CD4-positive, alpha-beta T cell treated with Interferon gamma for 1 hour (primary cell): Measurements from ENCODE around the gene PDE4B.
A peak's percentile ranks its signal among the peaks of the same experiment; 100 is the strongest.

ENCODE experiments used
- DNase-seq: peaks from one replicate; pipeline ENCODE4 v3.0.0-alpha.2; 2020

The PDE4B gene

DNA sequence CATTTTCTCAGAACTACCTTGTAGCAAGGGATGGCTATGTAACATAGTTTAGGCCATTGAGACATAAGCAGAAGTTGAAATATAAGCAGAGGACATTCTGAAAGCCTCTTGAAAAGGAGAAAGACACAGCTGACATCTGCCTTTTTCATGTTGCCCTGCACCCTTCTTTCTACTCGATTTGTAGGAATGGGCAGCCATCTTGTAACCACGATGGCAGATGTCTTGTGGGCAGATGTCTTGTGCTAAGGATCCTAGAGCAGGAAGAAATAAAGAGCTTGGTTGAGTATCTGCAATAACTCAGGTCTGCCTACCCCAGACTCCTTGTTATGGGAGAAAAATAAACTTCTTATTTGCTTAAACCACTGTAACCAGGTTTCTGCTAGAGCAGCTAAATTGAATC lies 351.0 kb downstream of the PDE4B start:
- no peak for DNase-seq

DNA sequence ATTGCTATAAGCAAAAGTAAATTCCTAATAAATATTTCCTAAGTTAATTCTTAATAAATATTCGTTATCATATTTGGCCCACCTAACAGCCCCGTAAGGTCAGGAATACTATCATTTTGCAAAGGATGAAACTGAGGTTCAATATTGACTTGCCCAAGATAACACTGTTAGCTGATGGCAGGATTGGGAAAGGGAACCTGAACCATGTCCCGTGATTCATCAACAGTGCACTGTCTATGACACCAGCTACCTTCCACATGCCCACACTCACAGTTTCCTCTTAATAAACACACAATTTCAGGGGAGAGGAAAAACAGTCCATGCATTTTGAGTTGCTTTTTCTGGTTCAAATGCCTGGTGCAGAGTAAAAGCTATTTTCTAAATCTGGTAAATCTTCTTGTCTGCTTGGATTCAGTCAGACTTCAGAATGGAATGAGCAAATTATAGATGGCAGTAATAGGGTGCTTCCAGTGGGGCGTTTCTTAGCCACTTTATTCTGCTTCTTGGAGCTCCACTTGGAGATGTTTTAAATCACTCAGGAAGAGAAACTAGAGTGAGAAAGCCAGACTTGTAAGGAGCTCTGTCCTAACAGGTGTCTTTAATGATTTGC lies 354.6 kb downstream of the PDE4B start:
- no peak for DNase-seq

GRCh38 chr1:66152034-66152433 lies 359.3 kb downstream of the PDE4B start:
- DNase-seq = no peak

DNA sequence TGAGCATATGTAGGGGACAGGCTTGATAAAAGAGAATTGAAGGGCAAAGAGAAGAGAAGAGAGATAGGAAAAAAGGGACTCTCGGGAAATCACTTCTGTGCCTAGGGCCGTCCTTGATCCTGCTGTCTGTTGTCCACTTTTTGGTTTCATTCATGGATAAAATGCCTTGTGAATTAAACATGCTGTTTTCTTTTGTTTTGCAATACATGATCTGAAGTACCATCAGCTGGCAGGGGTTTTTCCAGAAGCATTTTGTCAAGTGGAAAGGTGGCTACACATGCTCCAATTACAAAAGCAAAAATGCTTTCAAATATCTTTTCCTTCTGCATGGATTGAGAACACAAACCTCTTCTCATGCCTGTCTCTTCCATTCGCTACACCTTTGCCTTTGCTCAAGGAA lies 361.7 kb downstream of the PDE4B start:
- no peak for DNase-seq

- no peak for DNase-seq
These were observed 363.4 kb downstream of the PDE4B start for GRCh38 chr1:66156144-66156543.

GRCh38 chr1:66159800-66160199 lies 367.1 kb downstream of the PDE4B start:
- no peak for DNase-seq

- no peak for DNase-seq
These were observed 368.0 kb downstream of the PDE4B start for GRCh38 chr1:66160719-66161118.

- no peak for DNase-seq
These were observed 374.1 kb downstream of the PDE4B start for GRCh38 chr1:66166753-66167152.

DNA sequence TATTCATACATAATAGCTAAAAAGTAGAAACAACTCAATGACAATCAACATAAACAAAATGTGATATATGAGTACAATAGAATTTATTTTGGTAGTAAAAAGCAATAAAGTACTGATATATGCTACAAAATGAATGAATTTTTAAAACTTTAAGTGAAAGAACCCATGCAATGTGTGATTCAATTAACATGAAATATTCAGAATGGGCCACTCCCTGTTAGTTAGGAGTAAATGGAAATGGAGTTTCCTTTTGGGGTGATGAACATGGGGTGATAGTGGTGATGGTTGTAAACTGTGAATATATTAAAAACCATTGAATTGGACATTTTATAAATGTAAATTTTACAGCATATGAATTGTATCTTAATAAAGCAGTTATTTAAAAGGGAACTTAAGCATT lies 374.6 kb downstream of the PDE4B start:
- no peak for DNase-seq

DNA sequence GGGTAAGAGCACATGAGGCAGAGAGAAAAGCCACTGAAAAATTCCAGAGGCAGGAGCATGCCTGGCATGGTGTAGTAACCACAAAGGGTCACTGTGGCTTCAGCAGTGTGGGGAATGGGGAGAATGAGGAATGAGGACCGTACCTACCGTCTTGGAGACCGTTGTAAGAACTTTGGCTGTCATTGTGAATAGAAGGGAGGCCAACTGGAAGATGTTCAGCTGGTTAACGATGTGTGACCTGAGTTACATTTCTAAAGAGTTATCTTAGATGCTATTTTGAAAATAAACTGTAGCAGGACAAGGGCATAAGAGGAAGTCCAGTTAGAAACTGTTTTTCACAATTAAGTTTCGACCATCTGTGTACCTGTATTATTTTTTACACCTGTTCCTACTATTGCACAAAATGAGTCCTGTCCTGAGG lies 375.8 kb downstream of the PDE4B start:
- DNase-seq = no peak

- DNase-seq = no peak
These were observed 376.4 kb downstream of the PDE4B start for GRCh38 chr1:66168948-66169671.

DNA sequence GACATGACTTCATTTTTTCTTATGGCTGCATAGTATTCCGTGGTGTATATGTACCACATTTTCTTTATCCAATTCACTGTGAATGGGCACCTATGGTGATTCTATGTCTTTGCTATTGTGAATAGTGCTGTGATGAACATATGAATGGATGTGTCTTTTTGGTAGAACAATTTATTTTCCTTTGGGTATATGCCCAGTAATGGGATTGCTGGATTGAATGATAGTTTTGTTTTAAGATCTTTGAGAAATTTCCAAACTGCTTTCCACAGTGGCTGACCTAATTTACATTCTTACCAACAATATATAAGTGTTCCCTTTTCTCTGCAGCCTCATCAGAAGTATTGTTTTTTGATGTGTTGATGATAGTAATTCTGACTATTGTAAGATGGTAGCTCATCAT lies 379.6 kb downstream of the PDE4B start:
- DNase-seq = no peak

- DNase-seq = no peak
These were observed 382.4 kb downstream of the PDE4B start for GRCh38 chr1:66175098-66175497.

- no peak for DNase-seq
These were observed 382.9 kb downstream of the PDE4B start for GRCh38 chr1:66175581-66175980.

DNA sequence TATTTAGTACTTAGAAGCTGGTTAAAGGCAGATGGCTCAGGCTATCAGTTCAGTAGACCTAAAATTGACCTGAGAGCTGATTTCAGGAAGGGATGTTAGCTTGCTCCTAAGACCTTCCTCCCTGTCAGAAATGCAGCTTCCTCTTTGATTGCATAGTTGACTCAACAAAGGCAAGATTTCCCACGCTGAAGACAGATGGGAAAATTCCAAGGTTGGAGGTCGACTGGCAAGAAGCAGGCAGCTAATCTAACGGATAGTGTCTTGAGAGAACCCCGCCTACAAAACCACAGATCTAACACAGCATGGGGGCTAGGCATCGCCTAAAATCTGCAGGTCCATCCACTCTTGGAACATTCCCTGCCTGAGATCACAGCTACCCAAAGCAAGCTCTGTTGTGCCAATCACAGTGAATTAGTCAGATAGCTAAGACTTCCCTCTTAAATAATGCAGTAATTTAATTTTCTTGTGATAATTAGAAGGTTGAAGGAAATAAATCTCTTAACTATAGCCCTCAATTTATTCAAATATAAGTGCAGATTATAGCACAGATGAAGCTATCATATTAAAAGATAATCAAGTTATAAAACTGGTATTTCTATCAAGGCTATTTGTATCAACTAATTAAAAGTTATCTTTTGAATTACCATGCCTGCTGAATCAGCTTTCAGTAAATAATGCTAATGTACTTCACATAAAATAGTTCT lies 383.5 kb downstream of the PDE4B start:
- no peak for DNase-seq

- no peak for DNase-seq
These were observed 384.1 kb downstream of the PDE4B start for GRCh38 chr1:66176832-66177231.

DNA sequence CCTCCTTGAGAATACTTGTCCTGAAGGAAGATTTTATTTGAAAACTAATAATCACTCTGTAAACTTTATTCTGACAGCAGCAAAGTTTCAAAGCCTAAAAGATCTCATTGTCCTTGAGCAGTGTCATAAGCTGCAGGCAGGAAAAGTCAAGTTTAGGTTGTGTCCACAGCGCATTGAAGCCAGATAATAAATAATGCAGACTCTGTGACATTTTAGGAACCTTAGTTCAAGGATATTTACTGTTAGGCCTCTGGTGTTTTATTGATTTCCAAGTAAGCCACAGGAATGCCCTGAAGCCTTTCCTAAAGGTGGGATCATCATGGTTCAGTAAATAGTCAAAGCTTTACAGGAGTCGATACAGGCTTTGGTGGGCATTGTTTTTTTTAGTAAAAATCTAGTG lies 384.8 kb downstream of the PDE4B start:
- DNase-seq = no peak

- no peak for DNase-seq
These were observed 389.3 kb downstream of the PDE4B start for GRCh38 chr1:66182026-66182425.

- DNase-seq = peak; percentile 12
These were observed 390.0 kb downstream of the PDE4B start for GRCh38 chr1:66182551-66183178.

- no peak for DNase-seq
These were observed 390.7 kb downstream of the PDE4B start for GRCh38 chr1:66183400-66183799.

- no peak for DNase-seq
These were observed 404.4 kb downstream of the PDE4B start for GRCh38 chr1:66197120-66197519.

DNA sequence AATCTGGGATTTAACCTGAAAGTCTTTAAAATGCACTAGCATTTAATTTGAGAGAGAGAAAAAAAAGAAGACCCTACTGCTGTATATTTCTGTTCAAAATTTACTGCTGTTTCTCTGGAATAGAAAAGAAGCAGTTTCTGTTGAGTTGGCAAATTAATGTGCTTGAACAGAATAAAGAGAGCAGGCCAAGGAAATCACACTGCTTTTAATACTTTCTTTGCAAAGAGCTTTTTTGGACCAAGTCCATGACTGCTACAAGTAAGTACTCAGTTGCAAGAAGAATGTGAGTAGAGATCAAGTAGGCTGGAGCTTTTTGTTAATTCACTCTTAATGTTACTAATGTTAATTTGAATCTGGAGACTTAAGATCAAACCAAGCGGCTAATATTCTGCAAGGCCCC lies 405.1 kb downstream of the PDE4B start:
- DNase-seq = no peak

- no peak for DNase-seq
These were observed 414.0 kb downstream of the PDE4B start for GRCh38 chr1:66206563-66207144.
